B cell (primary cell): ENCODE data around the gene PHF21B.

ENCODE experiments used
- CTCF ChIP-seq: fragments of 200-600 bp; IDR thresholded peaks from one replicate; pipeline ENCODE4 v1.8.0; 2022; ENCODE audit warnings: antibody characterized with exemption, mild to moderate bottlenecking
- EZH2 ChIP-seq: IDR thresholded peaks from 2 replicates; pipeline ENCODE4 v1.6.1; 2012; ENCODE audit warnings: borderline replicate concordance, low read depth, mild to moderate bottlenecking, moderate library complexity, low read length; ENCODE audit not compliant: insufficient read depth, poor library complexity, severe bottlenecking

- no peak for TF ChIP-seq CTCF
- TF ChIP-seq EZH2, result no peak
These were observed 75.9 kb downstream of the PHF21B start for GRCh38 chr22:44933666-44934453.
